IgD-negative memory B cell (primary cell): Measurements from ENCODE around the gene RFNG. TPM values are rescaled to one million over a fixed set of nuclear protein-coding genes. Genes with fewer than 3 reads are reported as not detected.

Experiments used
- H3K27ac Mint-ChIP-seq, 3 donors: one replicate each; pipeline ENCODE4 v1.8.0; 2020 to 2022; ENCODE audit warnings: mild to moderate bottlenecking in 3 of 3, mixed read lengths in 3 of 3, moderate library complexity in 1 of 3
- H3K27me3 Mint-ChIP-seq: one replicate; pipeline ENCODE4 v1.8.0; 2021; ENCODE audit warnings: mixed read lengths
- H3K36me3 Mint-ChIP-seq: one replicate; pipeline ENCODE4 v1.8.0; 2020; ENCODE audit warnings: mild to moderate bottlenecking, mixed read lengths
- H3K4me1 Mint-ChIP-seq, 3 donors: one replicate each; pipeline ENCODE4 v1.8.0; 2020 to 2022; ENCODE audit warnings: mixed read lengths in 3 of 3, mild to moderate bottlenecking in 1 of 3
- H3K4me3 Mint-ChIP-seq, 4 donors: one replicate each; pipeline ENCODE4 v1.8.0; 2020 to 2022; ENCODE audit warnings: mild to moderate bottlenecking in 4 of 4, mixed read lengths in 4 of 4, moderate library complexity in 3 of 4
- H3K9me3 Mint-ChIP-seq, 3 donors: one replicate each; pipeline ENCODE4 v1.8.0; 2020 to 2021; ENCODE audit warnings: mixed read lengths in 3 of 3, mild to moderate bottlenecking in 1 of 3
- polyA plus RNA-seq: library from polyadenylated mRNA; unstranded; fragments of 300-500 nt; fragmentation: Illumina TruSeq; gene quantifications from one replicate; pipeline ENCODE4 v1.2.3, GENCODE V29; 2021

Gene RFNG
- polyA plus RNA-seq, 1 donor from 2014 or later = 4.1 TPM

GRCh38 chr17:82017612-82018151 is 33.9 kb downstream of the RFNG start:
- peaks cover 7% of the 10 kb centered on the region in 3 donors for H3K4me1 Mint-ChIP-seq
- no peak overlapping the region for H3K4me3 Mint-ChIP-seq
- H3K27ac Mint-ChIP-seq = no peak overlapping the region
- no peaks in the 10 kb centered on the region for H3K9me3 Mint-ChIP-seq
- H3K27me3 Mint-ChIP-seq = no peaks in the 10 kb centered on the region
- no peaks in the 10 kb centered on the region for H3K36me3 Mint-ChIP-seq

GRCh38 chr17:82016875-82017459 is 34.6 kb downstream of the RFNG start:
- Mint-ChIP-seq H3K36me3 (no peaks in the 10 kb centered on the region), H3K27ac (no peak overlapping the region), H3K27me3 (no peaks in the 10 kb centered on the region), H3K9me3 (no peaks in the 10 kb centered on the region), H3K4me3 (no peak overlapping the region), H3K4me1 (peaks cover 5 to 7% (median 6%) of the 10 kb centered on the region in 3 donors)

GRCh38 chr17:82016061-82016874 is 35.3 kb downstream of the RFNG start:
- Mint-ChIP-seq H3K27me3 (no peaks in the 10 kb centered on the region), H3K36me3 (no peaks in the 10 kb centered on the region), H3K4me1 (peaks cover 0 to 2% (median under 1%) of the 10 kb centered on the region in 3 donors), H3K4me3 (no peak overlapping the region), H3K9me3 (no peaks in the 10 kb centered on the region), H3K27ac (no peak overlapping the region)

GRCh38 chr17:82015311-82015971 is 36.2 kb downstream of the RFNG start:
- Mint-ChIP-seq H3K9me3 (no peaks in the 10 kb centered on the region), H3K36me3 (no peaks in the 10 kb centered on the region), H3K27me3 (no peaks in the 10 kb centered on the region), H3K27ac (no peak overlapping the region), H3K4me3 (no peak overlapping the region), H3K4me1 (no peaks in the 10 kb centered on the region)

- no peaks in the 10 kb centered on the region for H3K4me1 Mint-ChIP-seq
- no peaks in the 10 kb centered on the region for H3K27me3 Mint-ChIP-seq
- no peak overlapping the region for H3K27ac Mint-ChIP-seq
- H3K36me3 Mint-ChIP-seq = no peaks in the 10 kb centered on the region
- H3K9me3 Mint-ChIP-seq = no peaks in the 10 kb centered on the region
- no peak overlapping the region for H3K4me3 Mint-ChIP-seq
These were observed 36.7 kb downstream of the RFNG start for GRCh38 chr17:82014971-82015310.

- H3K4me1 Mint-ChIP-seq = no peaks in the 10 kb centered on the region
- no peaks in the 10 kb centered on the region for H3K36me3 Mint-ChIP-seq
- H3K27ac Mint-ChIP-seq = no peak overlapping the region
- H3K4me3 Mint-ChIP-seq = no peak overlapping the region
- H3K9me3 Mint-ChIP-seq = no peaks in the 10 kb centered on the region
- no peaks in the 10 kb centered on the region for H3K27me3 Mint-ChIP-seq
These were observed 37.2 kb downstream of the RFNG start for GRCh38 chr17:82014432-82014831.

GRCh38 chr17:82013772-82014321 is 37.8 kb downstream of the RFNG start:
- no peaks in the 10 kb centered on the region for H3K4me1 Mint-ChIP-seq
- no peaks in the 10 kb centered on the region for H3K36me3 Mint-ChIP-seq
- H3K27me3 Mint-ChIP-seq = no peaks in the 10 kb centered on the region
- no peak overlapping the region for H3K27ac Mint-ChIP-seq
- no peak overlapping the region for H3K4me3 Mint-ChIP-seq
- no peaks in the 10 kb centered on the region for H3K9me3 Mint-ChIP-seq

- H3K27ac Mint-ChIP-seq = no peak overlapping the region
These were observed 38.3 kb downstream of the RFNG start for GRCh38 chr17:82013341-82013740.

GRCh38 chr17:82012640-82013295 is 38.8 kb downstream of the RFNG start:
- Mint-ChIP-seq H3K4me3 (no peak overlapping the region), H3K36me3 (no peaks in the 10 kb centered on the region), H3K27ac (no peak overlapping the region), H3K27me3 (no peaks in the 10 kb centered on the region), H3K9me3 (no peaks in the 10 kb centered on the region), H3K4me1 (no peaks in the 10 kb centered on the region)

More at GRCh38 chr17:82013341-82013740, 38.3 kb downstream of the RFNG start:
- Mint-ChIP-seq H3K36me3 (no peaks in the 10 kb centered on the region), H3K9me3 (no peaks in the 10 kb centered on the region), H3K4me3 (no peak overlapping the region), H3K4me1 (no peaks in the 10 kb centered on the region), H3K27me3 (no peaks in the 10 kb centered on the region)

- no peak overlapping the region for H3K4me3 Mint-ChIP-seq
- no peaks in the 10 kb centered on the region for H3K9me3 Mint-ChIP-seq
- H3K27ac Mint-ChIP-seq = no peak overlapping the region
- H3K36me3 Mint-ChIP-seq = no peaks in the 10 kb centered on the region
- no peaks in the 10 kb centered on the region for H3K27me3 Mint-ChIP-seq
- no peaks in the 10 kb centered on the region for H3K4me1 Mint-ChIP-seq
These were observed 39.4 kb downstream of the RFNG start for GRCh38 chr17:82012261-82012639.

- H3K36me3 Mint-ChIP-seq = no peaks in the 10 kb centered on the region
- no peaks in the 10 kb centered on the region for H3K27me3 Mint-ChIP-seq
- H3K27ac Mint-ChIP-seq = no peak overlapping the region
- H3K9me3 Mint-ChIP-seq = no peaks in the 10 kb centered on the region
- H3K4me3 Mint-ChIP-seq = no peak overlapping the region
- H3K4me1 Mint-ChIP-seq = no peaks in the 10 kb centered on the region
These were observed 39.9 kb downstream of the RFNG start for GRCh38 chr17:82011617-82012187.

- no peak overlapping the region for H3K27ac Mint-ChIP-seq
- no peak overlapping the region for H3K4me3 Mint-ChIP-seq
- H3K27me3 Mint-ChIP-seq = no peaks in the 10 kb centered on the region
- H3K4me1 Mint-ChIP-seq = no peaks in the 10 kb centered on the region
- H3K36me3 Mint-ChIP-seq = no peaks in the 10 kb centered on the region
- H3K9me3 Mint-ChIP-seq = no peaks in the 10 kb centered on the region
These were observed 40.8 kb downstream of the RFNG start for GRCh38 chr17:82010575-82011525.

- H3K4me1 Mint-ChIP-seq = no peaks in the 10 kb centered on the region
- no peak overlapping the region for H3K27ac Mint-ChIP-seq
- H3K36me3 Mint-ChIP-seq = no peaks in the 10 kb centered on the region
- no peak overlapping the region for H3K4me3 Mint-ChIP-seq
- no peaks in the 10 kb centered on the region for H3K27me3 Mint-ChIP-seq
- H3K9me3 Mint-ChIP-seq = no peaks in the 10 kb centered on the region
These were observed 42.2 kb downstream of the RFNG start for GRCh38 chr17:82009413-82009812.

GRCh38 chr17:82008941-82009405 is 42.6 kb downstream of the RFNG start:
- no peaks in the 10 kb centered on the region for H3K4me1 Mint-ChIP-seq
- no peak overlapping the region for H3K4me3 Mint-ChIP-seq
- no peaks in the 10 kb centered on the region for H3K36me3 Mint-ChIP-seq
- H3K27ac Mint-ChIP-seq = no peak overlapping the region
- H3K9me3 Mint-ChIP-seq = no peaks in the 10 kb centered on the region
- H3K27me3 Mint-ChIP-seq = no peaks in the 10 kb centered on the region
